HG03064 (cell line): ENCODE data around the gene TSPAN32.
"Not testable (repeated sequence)": the region's sequence is repeated elsewhere in the genome, so short reads cannot be mapped to it uniquely, and the experiment has no call there.

ENCODE experiments used
- ATAC-seq: cut with Tn5 transposase; IDR thresholded peaks from one replicate; pipeline ENCODE4 v1.9.1; 2021; ENCODE audit warnings: low read depth; ENCODE audit not compliant: unreplicated experiment

Gene TSPAN32

DNA sequence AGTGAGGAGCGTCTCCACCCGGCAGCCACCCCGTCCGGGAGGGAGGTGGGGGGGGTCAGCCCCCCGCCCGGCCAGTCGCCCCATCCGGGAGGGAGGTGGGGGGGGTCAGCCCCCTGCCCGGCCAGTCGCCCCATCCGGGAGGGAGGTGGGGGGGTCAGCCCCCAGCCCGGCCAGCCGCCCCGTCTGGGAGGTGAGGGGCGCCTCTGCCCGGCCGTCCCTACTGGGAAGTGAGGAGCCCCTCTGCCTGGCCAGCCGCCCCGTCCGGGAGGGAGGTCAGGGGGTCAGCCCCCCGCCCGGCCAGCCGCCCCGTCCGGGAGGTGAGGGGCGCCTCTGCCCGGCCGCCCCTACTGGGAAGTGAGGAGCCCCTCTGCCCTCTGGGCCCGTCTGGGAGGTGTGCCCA is 30.8 kb downstream of the TSPAN32 start:
- ATAC-seq, result not testable (repeated sequence)

DNA sequence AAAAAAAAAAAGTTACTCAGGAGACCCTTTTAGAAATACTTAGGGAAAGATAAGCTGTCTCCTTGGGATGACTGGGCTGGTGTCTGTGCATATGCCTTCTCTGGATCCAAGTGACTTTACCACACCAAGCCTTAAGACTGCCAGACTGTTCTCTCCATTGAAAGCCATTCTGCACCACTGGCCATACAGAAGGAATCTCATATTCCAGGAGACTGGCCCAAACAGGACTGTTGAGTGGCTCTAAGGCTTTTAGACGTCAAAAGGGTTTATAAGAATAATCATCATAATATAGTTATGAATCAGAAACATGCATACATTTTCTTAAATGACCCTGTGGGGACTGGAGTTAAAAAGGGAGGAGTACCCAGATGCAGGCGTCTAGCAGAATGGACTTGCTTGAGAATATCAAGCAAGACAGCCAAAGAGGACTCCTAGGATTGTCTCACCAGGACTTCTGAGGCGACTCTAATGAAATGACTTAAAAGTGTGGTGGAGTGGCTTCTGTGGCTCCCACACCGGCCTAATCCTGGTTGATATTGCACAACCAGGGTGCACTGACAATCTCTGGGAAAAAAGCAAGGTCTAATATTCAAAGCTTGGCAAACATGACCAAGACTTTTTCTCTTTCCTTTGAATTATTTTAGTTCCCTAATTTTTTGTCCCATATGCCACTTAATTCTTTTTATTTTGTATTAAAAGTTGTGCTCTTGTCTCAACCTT is 31.8 kb downstream of the TSPAN32 start:
- ATAC-seq, result not testable (repeated sequence)

- not testable (repeated sequence) for ATAC-seq
Observed at GRCh38 chr11:2335286-2335685, 33.5 kb downstream of the TSPAN32 start.

- not testable (repeated sequence) for ATAC-seq
Observed at GRCh38 chr11:2338760-2339159, 36.9 kb downstream of the TSPAN32 start.

GRCh38 chr11:2342557-2342956 is 40.7 kb downstream of the TSPAN32 start:
- no peak for ATAC-seq

- ATAC-seq, result no peak
Observed at GRCh38 chr11:2342981-2343380, 41.2 kb downstream of the TSPAN32 start.

DNA sequence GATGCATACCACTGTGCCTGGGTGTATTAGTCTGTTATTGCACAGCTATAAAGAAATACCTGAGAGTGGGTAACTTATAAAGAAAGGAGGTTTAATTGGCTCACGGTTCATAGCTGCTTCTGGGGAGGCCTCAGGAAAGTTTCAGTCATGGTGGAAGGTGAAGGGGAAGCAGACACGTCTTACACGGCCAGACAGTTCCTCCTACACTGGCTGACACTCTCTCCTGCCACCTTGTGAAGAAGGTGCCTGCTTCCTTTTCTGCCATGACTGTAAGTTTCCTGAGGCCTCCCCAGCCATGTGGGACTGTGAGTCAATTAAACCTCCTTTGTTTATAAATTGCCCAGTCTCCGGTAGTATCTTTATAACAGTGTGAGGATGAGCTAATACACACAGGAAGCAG is 41.7 kb downstream of the TSPAN32 start:
- no peak for ATAC-seq

DNA sequence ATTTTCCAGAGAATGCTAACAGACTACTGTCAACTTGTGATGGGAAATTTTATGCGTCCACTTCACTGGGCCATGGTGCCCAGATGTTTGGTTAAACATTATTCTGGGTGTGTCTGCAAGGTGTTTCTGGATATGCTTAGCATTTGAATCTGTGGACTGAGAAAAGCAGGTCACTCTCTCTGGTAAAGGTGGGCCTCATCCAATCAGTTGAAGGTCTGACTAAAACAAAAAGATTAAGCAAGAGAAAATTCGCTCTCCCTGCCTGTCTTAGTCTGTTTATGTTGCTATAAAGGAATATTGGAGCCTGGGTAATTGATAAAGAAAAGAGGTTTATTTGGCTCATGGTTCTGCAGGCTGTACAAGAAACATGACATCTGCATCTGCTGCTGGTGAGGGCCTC is 43.2 kb downstream of the TSPAN32 start:
- ATAC-seq, result no peak

- ATAC-seq, result no peak
Observed at GRCh38 chr11:2346014-2346413, 44.2 kb downstream of the TSPAN32 start.

DNA sequence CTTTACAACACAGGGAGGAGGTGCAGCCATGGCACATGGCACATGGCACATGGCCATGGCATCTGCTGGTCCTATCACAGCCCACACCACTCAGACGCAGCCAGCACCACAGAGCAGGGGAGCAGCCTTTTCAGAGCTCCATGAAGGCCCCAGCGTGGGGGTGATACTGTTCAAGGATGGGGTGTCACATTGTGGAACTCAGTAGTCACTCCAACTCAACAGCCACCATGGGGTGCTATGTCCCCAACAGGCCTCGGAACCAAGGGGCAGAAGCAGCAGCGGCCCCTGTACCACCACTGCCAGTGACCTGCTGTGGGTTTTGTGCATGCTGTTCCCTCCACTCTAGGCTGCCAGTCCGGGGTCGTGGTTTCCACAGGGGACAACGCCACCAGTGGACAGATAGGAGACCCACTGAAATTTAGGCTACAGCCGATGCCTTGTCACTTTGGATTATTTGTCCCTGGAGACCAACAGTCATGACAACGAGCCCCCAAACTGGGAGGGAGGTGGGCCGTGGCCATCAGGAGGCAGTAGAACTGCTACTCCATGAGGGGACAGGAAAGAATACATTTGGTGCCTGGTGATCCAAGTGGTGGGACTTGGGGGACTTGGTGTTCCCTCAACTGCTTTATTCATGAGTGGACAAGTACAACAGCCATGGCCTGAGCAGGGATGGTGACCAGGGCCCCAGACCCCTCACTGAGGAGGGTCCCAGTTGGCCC is 44.9 kb downstream of the TSPAN32 start:
- no peak for ATAC-seq

- ATAC-seq, result no peak
Observed at GRCh38 chr11:2347308-2347830, 45.6 kb downstream of the TSPAN32 start.

GRCh38 chr11:2348986-2349385 is 47.2 kb downstream of the TSPAN32 start:
- ATAC-seq, result no peak

GRCh38 chr11:2351701-2352100 is 49.9 kb downstream of the TSPAN32 start:
- ATAC-seq, result no peak

GRCh38 chr11:2352420-2352819 is 50.6 kb downstream of the TSPAN32 start:
- no peak for ATAC-seq

- no peak for ATAC-seq
Observed at GRCh38 chr11:2355000-2355644, 53.3 kb downstream of the TSPAN32 start.

- no peak for ATAC-seq
Observed at GRCh38 chr11:2357246-2357645, 55.4 kb downstream of the TSPAN32 start.

GRCh38 chr11:2357651-2358050 is 55.8 kb downstream of the TSPAN32 start:
- ATAC-seq, result not testable (repeated sequence)

DNA sequence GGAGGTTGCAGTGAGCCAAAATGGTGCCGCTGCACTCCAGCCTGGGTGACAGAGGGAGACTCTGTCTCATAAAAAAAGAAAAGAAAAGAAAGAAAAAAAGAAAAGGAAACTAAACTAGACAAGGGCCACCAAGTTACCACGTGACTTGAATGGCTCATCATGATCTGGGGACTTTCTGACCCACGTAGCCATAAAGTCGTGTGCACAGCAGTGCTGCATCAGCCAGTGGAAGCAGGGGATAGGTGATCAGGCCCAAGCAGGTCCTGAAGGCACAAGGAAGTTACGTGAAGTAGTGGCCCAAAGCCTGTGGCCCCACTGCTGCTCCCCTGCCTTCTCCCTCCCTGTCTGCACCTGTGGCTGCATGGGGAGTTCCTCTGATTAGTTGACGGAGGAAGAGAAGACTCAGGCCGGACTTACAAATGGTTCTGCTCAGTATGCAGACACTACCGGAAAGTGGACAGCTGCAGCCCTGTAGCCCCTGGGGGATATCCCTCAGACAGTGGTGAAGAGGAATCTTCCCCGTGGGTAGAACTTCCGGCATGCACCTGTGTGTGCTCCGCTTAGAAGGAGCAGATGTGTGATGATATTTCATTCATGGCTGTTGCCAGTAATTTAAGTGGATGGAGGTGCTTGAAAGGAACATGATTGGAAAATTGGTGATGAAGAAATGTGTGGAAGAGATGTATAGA is 57.1 kb downstream of the TSPAN32 start:
- ATAC-seq, result no peak

DNA sequence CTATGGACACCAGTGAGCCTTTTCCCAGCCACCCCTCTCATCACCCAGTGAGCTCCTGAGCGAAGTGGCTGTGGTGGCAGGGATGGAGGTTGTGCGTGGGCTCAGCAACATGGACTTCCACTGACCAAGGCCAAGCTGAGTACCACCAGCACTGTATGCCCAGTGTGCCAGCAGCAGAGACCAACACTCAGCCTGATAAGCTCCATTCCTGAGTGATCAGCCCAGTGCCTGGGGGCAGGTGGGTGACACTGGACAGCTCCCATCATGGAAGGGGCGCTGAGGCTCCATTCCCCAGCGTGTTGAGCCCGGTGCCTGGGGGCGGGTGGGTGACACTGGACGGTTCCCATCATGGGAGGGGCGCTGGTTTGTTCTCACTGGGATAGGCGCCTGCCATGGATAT is 57.7 kb downstream of the TSPAN32 start:
- ATAC-seq, result no peak

DNA sequence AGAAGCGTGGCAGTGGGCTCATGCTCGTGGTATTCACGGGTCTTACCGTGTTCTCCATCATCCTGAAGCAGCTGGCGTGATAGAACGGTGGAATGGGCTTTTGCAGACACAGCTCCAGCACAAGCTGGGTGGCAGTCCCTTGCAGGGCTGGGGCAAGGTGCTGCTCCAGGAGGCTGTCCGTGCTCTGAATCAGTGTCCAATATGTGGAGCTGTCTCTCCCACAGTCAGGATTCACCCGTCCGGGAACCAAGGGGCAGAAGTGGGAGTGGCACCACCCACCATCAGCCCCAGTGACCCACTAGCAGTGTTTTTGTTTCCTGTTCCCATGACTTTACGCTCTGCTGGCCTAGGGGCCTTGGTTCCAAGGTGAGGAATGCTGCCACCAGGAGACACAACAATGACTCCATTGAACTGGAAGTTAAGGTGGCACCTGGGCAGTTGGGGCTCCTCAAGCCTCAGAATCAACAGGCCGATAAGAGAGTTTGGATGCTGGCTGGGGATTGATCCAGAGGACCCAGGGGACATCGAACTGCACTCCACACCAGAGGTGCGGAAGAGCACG is 58.3 kb downstream of the TSPAN32 start:
- no peak for ATAC-seq
